B cell (primary cell): ENCODE data around the gene HIPK2.

Experiments
- CTCF ChIP-seq: fragments of 200-600 bp; IDR thresholded peaks from one replicate; pipeline ENCODE4 v1.8.0; 2022; ENCODE audit warnings: antibody characterized with exemption, mild to moderate bottlenecking
- EZH2 ChIP-seq: IDR thresholded peaks from 2 replicates; pipeline ENCODE4 v1.6.1; 2012; ENCODE audit warnings: borderline replicate concordance, low read depth, mild to moderate bottlenecking, moderate library complexity, low read length; ENCODE audit not compliant: insufficient read depth, poor library complexity, severe bottlenecking

GRCh38 chr7:139640681-139641080 is 137.1 kb downstream of the HIPK2 start:
- TF ChIP-seq CTCF, result no peak
- TF ChIP-seq EZH2, result no peak
